GM18907 (cell line): ENCODE results near the gene SLC39A12.
A peak's percentile ranks its signal among the peaks of the same experiment; 100 is the strongest.

Source experiments
- ATAC-seq: cut with Tn5 transposase; IDR thresholded peaks from one replicate; pipeline ENCODE4 v1.9.1; 2021; ENCODE audit warnings: mild to moderate bottlenecking, moderate library complexity; ENCODE audit not compliant: unreplicated experiment

The SLC39A12 gene

DNA sequence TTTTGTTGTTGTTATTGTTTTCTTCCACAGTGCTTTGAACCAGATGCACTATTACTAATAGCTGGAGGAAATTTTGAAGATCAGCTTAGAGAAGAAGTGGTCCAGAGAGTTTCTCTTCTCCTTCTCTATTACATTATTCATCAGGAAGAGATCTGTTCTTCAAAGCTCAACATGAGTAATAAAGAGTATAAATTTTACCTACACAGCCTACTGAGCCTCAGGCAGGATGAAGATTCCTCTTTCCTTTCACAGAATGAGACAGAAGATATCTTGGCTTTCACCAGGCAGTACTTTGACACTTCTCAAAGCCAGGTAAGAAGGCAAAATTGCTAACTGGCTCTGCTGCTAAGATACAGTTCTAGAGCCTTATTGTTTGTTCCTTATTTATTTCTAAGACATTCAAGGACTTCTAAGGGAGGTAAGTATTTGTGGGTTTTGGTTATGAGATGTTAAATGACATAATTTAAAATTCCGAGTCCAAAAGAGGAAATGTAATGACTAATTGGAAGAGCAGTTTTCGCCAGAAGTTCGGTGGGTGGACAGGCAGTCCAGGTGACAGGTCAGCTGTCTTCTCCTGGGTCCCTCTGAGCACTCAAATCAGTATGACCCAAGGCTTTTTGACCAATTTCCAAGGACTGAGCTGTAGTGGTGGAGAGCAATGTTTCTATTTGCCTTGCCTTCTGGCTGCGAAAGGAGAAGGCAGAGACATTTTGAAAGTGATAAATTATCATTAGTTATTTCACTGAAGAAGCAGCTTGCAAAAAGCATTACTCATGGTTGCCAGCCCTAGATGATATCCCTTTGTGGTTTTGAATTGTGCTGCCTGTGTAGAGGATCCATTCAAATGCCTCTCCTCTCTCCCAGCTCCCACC, 10.1 kb downstream of the SLC39A12 start:
- no peak for ATAC-seq

DNA sequence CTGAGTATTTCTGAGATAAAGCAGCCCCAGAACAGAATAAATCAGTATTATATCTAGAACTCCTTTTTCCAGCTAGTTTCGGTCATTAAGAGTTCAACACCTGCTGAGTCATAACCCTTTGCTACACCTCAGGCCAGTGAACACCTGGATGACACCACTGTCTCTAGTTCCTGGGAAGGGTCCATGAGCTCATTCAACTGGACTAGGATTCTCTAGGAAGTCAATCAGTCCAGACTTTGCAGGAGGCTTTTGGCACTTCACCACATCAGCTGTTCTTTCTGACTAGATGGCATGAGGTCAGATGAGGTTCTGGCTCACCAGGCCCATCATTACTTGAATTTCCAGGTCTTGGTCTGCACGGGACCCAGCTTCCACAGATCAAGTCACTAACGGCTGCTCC, 11.7 kb downstream of the SLC39A12 start:
- no peak for ATAC-seq

DNA sequence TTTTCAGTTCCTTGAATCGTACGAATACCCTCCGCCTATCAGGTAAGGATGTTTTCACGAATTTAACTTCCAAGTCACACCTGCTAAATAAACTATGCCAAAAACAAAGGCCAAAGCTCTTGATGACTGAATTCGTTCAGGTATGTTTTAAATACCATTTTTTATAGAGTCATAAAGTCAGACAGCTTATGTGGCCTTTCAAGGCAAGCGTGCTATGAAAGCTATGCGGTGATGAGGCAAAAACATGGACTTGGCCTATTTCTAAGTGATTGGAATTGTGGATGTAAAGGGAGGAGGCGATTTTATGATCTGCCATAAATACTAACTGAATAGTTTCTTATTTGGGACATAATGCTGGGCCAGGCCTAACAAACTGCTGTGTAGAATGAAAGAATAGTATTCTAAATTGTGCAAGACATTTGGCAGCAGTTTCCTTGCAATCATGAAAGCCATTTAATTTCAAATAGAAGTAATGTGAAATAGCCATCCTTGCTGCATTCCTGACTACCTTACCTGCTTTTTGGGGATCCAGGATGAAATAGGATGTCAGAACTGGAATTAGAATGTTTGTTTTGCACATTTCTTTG, 14.0 kb downstream of the SLC39A12 start:
- ATAC-seq, result no peak

DNA sequence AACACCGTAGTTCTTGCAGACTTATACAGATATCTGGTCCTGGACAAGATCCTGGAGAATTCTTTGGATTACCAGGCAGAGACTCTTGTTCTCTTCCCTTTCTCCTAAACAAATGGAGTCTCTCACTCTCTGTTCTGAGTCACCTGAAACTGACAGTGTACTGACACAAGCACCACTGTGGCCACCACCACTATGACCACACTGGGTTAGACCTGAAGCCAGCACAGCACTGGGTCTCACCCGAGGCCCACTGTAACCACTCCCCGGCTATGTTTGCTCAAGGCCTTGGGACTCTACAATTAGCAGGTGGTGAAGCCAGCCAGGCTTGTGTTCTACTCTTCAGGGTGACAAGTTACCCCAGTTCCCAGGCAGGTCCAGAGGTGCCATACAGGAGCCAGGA, 22.8 kb downstream of the SLC39A12 start:
- no peak for ATAC-seq

DNA sequence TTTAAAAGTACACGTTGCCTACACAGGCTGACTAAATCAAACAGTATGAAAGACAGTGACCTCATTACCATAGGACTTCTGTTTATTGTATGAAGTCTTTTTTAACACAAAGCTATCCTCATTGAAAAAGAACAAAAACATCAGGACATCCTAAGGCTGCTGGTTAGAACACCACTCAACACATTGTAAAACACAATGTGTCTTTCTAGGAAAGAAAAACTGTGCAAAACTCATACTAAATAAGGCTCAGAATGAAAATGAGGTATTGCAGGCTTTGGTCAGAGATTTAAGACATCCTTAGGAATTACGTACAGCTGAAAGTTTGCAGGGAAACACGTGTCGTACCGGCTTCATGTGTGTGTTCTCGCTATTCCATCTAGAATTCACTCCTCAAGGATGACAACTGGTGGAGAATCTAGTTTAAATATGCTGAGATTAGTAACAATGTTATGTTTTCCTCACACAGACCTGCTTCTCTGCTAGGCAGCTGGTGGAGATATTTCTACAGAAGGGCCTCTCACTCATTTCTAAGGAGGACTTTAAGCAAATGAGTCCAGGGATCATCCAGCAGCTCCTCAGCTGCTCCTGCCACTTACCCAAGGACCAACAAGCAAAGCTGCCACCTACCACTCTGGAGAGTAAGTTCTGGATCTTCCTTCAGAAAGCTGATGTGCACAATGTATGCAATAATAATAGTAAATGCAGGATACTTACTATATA, 29.3 kb downstream of the SLC39A12 start:
- ATAC-seq, result no peak

DNA sequence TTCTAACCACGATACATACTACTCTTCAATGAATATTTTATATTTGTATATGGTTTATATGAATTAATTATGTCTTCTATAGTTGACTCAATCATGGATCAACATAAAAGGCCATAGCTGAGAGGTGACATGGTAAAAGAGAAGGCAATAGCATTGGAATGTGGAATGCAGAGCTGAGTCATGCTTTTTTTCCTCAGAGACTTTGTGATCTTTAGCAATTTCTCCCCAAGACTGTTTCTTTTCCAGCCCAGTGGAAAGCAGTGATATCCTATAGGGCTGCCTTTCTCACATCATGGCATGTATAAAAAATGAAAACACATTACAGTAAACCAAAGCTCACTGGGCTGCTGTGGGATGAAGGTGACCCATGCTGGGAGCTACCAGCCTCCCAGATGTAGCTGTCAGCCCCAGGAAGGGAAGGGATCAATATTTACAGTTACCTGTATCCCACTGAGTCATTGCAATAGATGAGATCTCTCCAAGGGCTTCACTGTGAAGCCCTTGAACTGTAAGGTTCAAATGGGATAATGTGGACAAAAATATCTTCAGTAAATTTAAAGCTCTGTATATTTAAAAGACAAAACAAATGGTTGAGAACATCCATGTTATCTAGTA, 30.2 kb downstream of the SLC39A12 start:
- ATAC-seq, result no peak

DNA sequence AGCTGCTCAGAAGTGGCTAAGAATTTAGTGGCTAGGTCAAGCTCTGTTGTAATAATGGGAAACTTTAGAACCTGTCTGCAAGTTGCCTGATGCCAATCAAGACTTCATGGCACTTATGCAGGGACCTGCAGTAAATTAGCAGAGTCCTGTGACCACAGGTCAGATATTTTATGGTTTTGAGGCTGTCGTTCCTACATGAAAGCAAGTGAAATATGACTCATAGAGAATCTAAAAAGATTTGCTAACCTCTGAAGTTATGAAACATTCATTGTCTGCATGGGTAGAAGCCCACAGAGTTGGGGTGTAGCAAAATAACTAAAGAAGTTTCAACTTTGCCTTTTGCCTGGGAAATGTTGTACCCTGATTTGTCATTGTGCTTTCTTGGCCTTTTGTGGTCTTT, 32.3 kb downstream of the SLC39A12 start:
- ATAC-seq, result peak; percentile 93

DNA sequence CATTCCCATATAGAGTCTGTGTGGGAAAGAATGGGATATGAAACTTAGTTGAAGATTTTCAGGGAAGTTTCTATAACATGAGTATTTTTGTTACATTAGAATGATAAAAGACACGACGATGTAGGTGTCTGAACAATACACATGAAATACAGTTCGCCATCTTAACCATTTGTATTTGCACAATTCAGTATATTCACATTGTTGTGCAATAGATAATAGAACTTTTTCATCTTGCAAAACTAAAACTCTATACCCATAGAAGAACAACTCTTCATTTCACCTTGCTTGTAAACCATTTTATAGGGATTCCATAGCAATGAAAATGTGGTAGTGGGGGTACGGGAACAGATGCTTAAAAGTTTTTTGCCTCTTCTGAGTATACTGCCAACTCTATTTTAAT, 32.8 kb downstream of the SLC39A12 start:
- no peak for ATAC-seq

DNA sequence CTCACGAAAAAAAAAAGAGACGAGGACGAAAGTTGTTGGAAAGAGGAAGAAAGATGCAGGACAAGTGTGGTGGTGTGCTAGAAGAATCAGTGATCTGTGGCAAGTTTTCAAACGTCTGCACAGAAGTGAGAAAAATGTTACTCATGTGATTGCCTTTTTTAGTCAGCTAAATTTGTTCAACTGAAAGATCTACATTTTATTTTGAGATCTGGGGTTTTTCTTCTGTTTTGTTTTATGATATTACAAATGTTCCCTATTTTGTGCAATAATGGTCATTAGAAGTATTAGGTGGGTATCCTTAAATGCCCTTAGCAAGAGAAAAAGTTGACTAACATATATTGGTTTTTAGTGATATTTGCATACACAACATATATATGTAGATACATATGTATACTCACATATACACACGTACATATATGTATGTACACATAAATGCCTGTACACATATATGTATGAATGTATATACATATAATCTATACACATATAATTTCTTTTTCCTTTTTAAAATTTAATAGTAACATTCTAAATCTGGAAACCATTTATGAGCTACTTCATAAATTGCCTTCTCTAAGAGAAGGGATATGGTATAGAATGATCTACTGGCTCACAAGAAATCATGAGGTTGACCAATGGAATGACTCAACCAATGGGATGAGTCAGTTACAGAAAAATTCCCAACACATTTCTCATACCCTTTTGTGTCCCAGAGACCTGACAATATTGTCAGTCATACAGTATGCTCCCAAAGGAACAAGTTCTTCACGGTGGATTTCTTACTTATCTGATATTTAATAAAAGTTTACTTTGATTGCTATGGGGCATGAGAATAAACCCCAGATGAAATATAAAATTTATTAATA, 38.4 kb downstream of the SLC39A12 start:
- ATAC-seq, result peak; percentile 82

DNA sequence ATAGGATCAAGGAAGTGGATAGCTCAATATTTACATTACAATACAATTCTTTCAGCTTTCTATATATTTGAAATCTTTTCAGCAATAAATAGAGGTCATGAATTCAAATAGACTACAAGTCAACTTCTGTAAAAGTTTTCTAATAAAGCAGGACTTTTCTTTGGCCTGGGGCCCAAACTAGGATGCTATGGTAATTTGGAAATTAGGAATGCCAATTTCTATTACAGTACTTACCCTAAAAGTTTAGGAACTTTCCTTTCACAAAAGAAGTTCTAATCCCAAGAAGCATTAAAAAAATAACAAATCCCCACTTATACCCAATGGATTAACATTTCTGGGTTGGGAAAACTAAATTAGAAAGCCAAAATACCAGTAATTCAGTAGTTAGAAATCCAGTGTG, 40.5 kb downstream of the SLC39A12 start:
- ATAC-seq, result no peak

DNA sequence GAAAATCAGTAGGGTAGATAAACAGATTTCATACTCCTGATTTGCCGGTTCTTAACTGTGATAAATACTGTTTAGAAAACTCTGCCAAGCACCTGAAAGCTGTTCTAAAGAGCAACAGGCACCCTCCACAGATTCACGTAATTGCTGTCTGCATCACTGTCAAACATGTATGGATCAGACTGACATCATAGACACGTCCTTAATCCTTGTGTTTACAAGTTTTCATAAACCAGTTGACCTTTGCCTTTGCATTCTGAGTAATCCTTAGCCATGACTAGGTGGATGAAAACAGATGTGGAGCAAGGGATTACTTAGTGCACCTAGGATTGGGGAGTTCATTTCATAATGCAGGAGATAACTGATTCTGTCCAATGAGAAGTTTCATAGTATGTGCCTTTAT, 41.6 kb downstream of the SLC39A12 start:
- no peak for ATAC-seq

DNA sequence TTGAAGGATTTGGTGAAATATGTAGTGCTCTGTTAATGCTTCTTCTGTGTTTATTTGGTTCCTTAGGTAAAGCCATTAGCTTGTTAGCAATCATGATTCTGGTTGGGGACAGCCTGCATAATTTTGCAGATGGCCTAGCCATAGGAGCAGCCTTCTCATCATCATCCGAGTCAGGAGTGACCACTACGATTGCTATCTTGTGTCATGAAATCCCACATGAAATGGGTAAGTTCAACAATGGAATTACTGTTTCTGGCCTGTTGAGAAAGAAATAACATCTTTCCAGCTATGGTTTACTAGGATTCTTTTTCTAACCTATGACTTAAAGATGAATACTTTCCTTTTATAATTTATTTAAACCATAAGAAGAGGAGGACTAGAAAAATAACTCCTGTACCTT, 48.9 kb downstream of the SLC39A12 start:
- ATAC-seq, result no peak

DNA sequence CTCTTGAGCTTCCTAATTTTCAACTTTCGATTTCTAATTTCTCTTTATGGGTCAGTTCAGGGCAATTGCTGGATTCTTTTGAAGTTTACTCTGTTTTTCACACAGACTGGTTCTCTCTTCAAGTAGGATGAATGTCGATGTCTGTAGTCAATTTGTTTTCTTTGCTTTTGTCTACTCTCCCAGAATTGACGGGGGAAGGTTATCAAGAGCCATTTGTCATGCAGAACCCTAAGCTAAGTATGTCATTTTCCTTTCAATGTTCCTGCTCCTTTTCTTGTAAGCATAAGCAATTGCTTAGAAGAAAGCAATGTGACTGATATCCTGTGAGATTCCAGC, 53.7 kb downstream of the SLC39A12 start:
- no peak for ATAC-seq

DNA sequence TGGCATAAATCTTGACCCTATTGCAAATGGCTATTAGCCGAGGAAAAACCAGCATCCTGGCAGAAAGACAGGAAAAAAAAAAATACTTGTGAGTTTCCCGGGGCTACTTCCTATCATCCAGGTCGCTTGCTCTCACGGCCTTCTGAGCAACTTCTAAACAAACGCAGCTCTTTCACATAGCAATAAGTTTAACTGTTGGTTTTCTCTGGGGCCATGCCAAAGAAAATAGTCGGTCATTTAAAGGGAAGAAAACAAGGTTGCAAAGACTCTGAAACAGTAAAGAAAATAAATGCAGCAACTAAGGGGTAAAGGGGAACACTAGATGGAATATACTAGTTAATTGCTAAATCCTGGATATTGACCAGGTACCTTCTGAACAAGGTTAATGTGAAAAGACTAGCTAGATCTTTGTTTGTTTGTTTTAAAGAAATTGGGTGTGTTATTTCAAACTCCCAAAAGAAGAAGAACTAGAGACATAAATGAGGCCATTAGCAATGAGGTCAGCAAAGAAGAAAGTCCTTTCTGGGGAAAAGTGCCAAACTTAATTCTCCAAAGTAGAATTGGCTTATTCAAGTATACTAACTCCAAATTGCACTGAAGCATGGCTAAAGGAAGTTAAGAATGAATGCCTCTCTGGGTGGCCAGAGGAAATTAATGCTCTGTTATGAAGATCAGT, 54.2 kb downstream of the SLC39A12 start:
- ATAC-seq, result no peak

DNA sequence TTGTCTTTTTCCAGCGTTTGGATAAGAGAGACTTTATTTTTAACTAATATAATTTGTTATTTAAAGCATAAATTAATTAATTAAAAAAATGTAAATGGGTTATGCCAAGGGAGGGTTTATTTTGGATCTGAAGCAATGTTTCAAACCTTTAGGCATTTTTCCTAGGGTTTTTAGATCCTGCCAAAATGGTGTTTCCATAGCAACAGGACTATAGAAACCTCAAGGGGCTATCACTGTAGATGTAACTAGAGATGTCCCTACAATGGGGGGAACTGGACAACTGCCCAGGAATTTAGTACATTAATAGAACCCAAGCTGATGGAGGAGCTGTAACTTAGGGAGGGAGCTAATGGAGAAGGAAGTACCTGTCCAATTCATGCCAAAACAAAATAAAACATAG, 57.3 kb downstream of the SLC39A12 start:
- no peak for ATAC-seq

DNA sequence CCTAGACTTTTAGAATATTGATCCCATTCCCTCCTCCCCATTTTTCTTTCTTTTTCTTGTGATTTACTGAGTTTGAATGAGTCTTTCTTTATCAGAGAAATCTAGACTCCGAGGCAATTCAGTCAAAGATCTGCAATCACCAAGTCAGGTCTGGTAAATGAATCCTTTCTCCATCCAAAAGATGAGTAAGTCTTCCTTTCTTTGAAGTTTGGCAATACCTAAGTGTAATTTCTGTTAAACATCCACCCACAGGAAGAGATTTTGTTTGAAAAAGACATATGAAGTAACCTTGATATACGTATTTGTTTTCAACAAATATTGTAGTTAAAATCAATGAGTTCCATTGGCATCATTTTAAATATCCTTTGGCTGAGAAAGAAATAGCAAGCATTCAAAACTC, 58.3 kb downstream of the SLC39A12 start:
- no peak for ATAC-seq

DNA sequence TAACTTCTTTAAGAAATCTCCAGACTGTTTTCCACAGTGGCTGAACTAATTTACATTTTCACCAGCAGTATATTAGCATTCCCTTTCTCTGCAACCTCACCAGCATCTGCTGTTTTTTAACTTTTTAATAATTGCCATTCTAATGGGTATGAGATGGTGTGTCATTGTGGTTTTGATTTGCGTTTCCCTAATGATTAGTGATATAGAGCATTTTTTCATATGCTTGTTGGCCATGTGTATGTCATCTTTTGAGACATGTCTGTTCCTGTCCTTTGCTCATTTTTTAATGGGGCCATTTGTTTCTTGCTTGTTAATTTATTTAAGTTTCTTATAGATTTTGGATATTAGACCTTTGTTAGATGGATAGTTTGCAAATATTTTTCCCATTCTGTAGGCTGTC, 68.8 kb downstream of the SLC39A12 start:
- ATAC-seq, result no peak

DNA sequence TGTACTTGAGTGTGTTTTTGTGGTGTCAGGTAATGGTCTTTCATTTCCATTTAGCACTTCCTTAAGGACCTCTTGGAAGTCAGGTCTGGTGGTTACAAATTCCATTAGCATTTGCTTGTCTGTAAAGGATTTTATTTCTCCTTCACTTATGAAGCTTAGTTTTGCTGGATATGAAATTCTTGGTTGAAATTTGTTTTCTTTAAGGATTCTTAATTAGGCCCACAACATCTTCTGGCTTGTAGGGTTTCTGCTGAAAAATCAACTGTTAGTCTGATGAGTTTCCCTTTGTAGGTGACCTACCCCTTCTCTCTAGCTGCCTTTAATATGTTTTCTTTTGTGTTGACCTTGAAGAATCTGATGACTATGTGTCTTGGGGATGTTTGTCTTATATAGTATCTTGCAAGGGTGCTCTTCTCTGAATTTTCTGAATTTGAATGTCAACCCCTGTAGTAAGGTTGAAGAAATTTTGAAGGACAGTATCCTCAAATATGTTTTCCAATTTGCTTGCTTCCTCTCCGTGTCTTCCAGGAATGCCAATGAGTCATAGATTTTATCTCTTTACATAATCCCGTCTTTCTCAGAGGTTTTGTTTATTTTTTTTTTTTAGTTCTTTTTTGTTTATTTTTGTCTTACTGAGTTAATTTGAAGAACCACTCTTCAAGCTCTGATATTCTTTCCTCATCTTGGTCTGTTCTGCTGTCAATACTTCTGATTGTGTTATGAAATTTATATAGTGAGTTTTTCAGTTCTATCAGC, 70.2 kb downstream of the SLC39A12 start:
- ATAC-seq, result no peak
